CD4-positive, alpha-beta T cell treated with Interleukin-21 for 1 hour (primary cell): ENCODE measurements around the gene ARHGAP9.
"Not testable (repeated sequence)": the region's sequence is repeated elsewhere in the genome, so short reads cannot be mapped to it uniquely, and the experiment has no call there.

Experiments used
- DNase-seq: peaks from one replicate; pipeline ENCODE4 v3.0.0-alpha.2; 2020

ARHGAP9 gene

DNA sequence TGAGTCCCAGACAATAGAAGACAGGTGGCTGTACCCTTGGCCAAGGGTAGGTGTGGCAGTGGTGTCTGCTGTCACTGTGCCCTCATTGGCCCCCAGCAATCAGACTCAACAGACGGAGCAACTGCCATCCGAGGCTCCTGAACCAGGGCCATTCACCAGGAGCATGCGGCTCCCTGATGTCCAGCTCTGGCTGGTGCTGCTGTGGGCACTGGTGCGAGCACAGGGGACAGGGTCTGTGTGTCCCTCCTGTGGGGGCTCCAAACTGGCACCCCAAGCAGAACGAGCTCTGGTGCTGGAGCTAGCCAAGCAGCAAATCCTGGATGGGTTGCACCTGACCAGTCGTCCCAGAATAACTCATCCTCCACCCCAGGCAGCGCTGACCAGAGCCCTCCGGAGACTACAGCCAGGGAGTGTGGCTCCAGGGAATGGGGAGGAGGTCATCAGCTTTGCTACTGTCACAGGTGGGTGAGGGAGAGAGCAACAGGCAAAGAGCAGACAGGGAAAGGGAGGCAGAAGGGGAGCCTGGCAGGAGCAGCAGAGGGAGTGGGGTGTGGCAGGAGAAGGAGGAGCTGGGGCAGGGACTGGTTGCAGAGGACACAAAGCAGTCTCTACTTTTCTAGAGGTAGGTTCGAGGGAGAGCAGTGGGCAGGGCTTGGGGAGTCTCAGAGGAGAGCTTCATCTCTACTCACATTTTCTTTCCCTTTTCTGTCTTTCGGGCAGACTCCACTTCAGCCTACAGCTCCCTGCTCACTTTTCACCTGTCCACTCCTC lies 24.1 kb downstream of the ARHGAP9 start:
- no peak for DNase-seq

DNA sequence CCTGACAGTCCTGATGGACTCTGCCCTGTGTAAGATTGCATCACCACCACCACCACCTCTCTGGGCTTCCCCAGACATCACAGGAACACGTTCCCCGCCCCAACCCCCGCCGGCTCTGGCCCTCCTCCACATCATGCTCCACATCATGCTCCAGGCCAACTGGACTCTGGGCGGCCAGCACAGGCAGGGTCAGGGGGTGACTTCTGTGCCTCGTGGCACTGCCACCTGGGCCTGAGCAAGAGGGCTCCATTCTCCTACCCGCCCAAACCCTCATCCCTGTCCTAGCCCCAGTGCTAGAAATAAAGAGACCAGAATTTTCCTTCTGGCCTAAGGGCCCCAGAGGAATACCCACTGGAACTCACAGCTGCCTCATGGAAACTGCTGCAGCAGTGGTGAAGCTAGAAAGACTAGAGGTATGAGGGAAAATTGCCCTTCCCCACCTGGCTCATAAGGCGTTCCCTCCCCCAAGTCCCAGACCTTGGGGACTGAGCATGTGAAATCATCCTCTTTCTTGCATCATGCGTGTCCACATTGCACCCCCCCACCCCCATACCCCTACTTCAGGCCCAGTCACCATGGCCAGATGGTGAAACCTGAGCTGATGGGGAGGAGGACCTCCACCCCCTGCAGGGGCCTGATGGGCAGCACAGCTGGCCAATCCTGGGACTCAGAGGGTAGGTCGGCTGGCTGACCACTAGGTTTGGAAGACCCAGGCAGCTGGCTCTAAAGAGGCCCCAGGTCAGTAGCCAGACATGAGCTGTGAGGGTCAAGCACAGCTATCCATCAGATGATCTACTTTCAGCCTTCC lies 24.9 kb downstream of the ARHGAP9 start, which contains the start of gene INHBE:
TSS of gene INHBE (plus strand) at position 742 of the 808 bp plus-strand sequence. CDS start 230 bp downstream, outside the sequence.
- no peak for DNase-seq

DNA sequence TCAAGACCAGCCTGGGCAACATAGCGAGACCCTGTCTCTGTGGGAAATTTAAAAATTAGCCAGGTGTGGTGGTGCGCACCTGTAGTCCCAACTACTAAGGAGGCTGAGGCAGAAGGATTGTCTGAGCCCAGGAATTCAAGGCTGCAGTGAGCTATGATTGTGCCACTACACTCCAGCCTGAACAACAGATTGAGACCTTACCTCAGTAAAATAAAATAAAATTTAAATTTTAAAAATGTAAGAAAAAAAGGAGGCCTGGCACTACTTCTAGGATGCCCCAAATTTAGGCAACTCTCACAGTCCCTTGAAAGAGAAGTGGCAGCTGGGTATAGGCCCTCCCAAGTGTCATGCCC lies 25.5 kb downstream of the ARHGAP9 start:
- DNase-seq, result no peak

DNA sequence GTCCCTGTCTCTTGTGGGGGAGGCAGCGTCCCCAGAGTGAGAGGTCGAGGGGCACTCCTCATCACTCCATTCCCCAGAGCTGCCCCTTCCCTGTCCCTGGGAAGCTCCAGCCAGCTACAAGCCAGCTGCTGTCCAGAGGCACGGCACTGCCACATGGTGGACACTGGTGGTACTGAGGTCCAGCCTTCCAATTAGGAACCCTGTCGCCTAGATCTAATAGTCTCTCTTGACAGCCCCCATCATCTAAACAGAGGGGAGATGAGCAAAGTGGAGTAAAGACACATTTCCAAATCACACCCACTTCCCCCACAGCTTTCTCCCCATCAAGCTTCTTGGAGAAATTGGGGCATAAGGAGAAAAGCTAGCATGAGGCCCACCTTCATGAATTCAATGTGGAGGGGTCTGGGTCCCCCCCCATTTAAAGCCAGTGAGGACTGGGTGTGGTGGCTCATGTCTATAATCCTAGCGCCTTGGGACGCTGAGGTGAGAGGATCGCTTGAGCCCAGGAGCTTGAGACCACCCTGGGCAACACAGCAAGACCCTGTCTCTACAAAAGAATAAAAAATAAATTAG lies 26.6 kb downstream of the ARHGAP9 start:
- peak; percentile 52 for DNase-seq

DNA sequence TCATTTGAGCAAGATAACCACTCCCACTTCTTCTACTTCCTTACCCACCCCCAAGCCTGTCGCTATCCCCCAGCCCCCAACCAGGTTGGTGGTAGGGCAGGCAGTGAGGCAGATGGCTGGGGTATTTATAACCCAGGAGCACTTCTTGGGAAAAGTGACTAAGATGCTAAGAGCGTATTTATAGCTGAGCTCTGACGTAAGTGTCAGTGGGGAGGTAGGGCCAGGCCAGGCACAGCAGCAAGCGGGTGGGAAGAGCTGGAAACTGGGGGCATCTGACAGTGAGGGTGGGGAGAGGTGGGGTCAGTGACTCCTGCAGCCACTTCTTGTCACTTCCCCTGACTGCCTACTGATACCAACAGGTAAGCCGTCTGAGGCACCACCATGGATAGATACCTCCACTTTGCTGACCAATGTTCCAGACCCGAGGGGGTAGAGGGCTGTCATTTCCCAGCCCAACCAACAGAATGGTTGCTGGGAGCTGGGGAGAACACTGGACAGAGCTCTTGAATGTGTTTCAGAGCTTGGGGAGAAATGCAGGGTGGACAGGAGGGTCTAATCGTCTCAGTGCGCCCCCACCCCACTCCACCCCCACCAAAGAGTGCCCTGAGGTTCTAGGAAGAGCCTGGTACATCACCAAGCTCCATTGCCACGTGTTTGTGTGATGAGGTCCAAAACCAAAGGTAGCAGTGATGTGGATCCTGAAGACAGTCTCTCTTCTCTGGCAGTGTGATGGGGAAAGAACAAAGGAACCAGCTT lies 27.3 kb downstream of the ARHGAP9 start:
- no peak for DNase-seq

DNA sequence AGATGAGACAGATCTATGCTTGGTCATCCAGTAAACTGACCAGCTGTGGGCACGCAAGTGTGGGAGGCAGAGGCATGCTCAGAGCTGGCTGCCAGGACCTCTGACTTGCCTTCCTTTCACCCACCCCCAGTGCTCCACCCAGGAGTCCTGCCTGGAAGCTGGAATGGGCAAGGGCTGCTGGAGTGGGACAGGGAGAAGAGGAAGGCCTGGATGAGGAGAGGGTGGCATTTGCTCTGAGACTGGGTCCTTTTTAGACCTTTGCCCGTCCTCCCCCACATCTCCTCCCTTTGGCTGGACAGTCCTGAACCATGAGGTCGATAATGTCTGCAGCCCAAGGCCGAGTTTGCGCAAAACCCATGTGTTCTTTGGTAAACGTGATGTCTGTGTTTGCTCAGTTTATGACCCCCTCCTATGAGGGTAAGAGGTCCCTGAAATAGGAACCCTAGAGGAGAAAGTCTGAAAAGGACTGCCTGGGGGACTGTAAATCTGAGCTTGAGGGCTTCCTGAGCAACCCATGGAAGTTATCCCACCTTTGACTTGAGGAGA lies 28.4 kb downstream of the ARHGAP9 start:
- DNase-seq, result no peak

DNA sequence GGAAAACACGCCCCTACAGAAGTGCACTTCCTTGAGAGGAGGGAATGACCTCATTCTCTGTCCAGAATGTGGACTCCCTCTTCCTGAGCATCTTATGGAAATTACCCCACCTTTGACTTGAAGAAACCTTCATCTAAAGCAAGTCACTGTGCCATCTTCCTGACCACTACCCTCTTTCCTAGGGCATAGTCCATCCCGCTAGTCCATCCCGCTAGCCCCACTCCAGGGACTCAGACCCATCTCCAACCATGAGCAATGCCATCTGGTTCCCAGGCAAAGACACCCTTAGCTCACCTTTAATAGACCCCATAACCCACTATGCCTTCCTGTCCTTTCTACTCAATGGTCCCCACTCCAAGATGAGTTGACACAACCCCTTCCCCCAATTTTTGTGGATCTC lies 29.6 kb downstream of the ARHGAP9 start:
- DNase-seq, result no peak

DNA sequence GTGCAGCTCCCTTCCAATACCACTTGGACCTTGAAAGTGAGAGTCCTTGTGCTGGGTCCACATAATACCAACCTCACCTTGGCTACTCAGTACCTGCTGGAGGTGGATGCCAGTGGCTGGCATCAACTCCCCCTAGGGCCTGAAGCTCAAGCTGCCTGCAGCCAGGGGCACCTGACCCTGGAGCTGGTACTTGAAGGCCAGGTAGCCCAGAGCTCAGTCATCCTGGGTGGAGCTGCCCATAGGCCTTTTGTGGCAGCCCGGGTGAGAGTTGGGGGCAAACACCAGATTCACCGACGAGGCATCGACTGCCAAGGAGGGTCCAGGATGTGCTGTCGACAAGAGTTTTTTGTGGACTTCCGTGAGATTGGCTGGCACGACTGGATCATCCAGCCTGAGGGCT lies 30.3 kb downstream of the ARHGAP9 start:
- no peak for DNase-seq

DNA sequence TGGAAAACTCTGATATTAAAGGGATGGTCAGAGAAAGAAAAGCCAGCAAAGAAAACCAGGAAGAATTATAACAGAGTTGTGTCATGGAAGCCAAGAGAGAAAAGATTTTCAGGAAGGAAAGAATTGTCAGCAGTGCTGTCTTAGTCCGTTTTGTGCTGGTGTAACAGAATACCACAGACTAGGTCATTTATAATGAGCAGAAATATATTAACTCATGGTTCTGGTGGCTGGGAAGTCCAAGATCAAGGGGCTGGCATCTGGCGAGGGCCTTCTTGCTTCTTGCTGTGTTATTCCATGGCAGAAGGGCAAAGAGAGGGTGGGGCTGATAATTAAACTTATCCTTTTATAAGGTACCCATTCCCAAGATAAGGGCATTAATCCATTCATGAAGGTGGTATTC lies 31.0 kb downstream of the ARHGAP9 start:
- no peak for DNase-seq

DNA sequence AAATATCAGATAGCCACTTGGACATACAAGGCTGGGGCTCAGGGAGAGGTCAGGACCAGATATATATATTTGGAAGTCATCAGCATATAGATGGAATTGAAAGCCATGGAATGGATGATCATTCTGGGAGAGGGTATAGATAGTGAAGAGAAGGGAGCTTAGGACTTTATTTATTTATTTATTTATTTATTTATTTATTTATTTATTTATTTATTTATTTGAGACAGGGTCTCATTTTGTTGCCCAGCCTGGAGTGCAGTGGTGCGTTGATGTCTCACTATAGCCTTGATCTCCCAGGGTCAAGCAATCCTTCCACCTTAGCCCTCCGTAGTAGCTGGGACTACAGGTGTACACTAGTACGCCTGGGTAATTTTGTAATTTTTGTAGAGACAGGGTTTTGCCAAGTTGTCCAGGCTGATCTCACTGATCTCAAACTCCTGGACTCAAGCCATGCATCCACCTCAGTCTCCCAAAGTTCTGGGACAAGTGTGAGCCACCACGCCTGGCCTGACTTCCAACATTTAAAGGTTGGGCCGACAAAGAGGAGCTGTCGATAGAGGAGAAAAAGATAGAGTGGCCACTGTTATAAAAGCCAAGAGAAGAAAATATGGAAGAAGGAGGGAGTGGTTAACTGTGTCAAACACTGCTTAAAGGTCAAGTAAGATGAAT lies 33.2 kb downstream of the ARHGAP9 start:
- no peak for DNase-seq

DNA sequence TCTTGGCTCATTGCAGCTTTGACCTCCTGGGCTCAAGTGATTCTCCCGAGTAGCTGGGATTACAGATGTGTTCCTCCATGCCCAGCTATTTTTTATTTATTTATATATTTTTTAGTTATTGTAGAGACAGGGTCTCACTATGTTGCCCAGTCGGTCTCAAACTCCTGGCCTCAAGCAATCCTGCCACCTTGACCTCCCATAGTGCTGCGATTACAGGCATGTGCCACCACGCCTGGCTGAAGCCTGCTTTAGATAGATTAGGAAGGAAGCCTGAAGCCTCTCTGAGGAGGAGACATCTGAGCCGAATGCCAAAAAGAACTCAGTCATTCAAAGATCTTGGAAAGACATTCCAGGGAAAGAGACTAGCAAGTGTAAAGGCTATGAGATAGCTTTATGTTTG lies 34.9 kb downstream of the ARHGAP9 start:
- no peak for DNase-seq

DNA sequence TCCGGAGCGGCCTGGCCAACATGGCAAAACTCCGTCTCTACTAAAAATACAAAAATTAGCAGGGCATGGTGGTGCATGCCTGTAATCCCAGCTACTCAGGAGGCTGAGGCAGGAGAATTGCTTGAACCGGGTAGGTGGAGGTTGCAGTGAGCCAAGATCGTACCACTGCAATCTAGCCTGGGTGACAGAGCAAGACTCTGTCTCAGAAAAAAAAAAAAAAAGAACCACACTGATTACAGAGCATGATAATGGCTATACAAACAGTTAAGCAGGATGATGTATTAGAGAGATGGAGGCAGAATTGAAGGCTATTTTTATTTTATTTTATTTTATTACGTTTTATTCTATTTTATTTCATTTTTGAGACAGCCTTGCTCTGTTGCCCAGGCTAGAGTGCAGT lies 35.3 kb downstream of the ARHGAP9 start:
- not testable (repeated sequence) for DNase-seq

DNA sequence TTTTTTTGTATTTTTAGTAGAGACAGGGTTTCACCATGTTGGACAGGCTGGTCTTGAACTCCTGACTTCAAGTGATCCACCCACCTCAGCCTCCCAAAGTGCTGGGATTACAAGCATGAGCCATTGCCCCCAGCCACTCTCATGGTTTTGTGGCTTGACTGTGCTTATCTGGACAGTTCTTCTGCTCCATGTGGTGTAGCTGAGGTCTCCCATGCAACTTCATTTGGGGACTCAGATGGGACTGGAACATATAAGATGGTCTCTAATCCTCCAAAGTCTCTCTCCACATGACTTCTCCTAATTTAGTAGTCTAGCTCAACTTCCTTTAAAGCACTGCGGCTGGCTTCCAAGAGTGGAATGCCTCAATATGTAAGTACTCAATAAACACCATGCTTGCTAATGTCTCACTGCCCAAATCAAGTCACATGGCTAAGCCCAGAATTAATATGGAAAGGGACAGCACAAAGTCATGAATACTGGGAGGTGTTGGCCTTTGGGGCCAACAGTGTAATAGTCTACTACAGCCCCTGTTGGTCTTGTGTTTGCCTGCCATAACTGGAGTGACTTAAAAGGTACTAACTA lies 37.7 kb downstream of the ARHGAP9 start:
- no peak for DNase-seq

DNA sequence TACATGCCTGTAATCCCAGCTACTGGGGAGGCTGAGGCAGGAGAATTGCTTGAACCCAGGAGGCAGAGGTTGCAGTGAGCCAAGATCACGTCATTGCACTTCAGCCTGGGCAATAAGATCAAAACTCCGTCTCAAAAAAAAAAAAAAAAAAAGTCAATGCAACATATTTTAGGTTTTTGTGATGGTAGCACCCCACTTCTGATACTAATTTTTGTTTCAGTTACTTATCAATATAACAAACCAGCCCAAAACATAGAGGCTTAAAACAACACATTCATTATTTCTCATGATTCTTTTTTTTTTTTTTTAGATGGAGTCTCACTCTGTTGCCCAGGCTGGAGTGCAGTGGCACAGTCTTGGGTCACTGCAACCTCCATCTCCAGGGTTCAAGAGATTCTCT lies 38.3 kb downstream of the ARHGAP9 start:
- not testable (repeated sequence) for DNase-seq

DNA sequence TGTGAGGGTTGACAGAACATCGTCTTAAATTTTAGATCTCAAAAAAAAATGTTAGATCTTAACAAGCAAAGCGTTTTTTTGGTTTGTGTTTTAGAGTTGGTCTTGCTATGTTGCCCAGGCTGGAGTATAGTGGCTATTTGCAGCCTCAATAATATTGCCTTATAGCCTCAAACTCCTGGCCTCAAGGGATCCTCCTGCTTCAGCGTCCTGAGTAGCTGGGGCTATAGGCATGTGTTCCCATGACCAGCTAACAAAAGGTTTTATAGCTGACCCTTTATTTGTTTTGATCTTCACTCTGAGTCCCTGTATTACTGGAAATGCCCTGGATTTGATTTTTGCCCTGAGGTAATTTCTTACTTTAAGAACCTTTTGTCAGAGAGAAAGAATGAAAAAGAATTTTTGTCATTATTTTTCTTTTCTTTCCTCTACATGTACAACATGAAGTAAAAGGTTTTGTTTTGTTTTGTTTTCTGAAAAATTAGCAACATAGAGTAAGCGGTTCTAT lies 39.9 kb downstream of the ARHGAP9 start:
- no peak for DNase-seq

DNA sequence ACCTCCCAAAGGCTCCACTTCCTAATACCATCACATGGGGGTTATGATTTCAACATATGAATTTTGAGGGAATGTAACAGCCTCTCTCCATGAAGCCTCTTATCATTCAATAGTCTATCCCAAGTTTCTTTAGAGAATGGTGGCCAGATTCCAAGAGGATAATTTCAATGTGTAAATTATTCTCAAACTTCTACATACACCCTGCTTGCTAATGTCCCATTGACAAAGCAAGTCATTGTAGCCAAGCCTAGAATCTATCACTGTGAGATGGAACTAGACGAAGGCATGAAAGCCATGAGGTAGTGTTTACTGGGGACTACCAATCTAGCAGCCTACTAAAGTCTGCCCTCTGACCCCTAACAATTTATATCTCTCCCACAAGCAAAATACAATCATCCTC lies 41.3 kb downstream of the ARHGAP9 start:
- no peak for DNase-seq

DNA sequence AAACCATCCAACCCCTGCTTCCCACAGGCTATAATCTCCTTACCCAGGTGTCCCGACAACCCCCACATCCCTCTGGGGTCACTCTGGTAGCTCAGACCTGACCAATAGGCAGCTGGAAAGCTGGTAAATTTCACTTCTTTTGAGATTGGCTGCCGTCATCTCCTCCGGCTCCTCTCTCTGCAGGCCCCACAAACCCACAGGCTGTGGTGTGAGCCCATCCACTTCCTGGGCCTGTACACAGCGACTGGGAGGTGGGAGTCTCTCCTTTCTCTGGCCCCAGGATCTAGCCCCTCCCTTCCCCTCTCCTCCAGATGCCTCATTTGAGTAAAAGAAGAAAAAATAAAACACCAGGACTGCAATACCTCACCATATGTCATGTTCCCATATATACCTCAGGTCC lies 44.4 kb downstream of the ARHGAP9 start:
- no peak for DNase-seq

DNA sequence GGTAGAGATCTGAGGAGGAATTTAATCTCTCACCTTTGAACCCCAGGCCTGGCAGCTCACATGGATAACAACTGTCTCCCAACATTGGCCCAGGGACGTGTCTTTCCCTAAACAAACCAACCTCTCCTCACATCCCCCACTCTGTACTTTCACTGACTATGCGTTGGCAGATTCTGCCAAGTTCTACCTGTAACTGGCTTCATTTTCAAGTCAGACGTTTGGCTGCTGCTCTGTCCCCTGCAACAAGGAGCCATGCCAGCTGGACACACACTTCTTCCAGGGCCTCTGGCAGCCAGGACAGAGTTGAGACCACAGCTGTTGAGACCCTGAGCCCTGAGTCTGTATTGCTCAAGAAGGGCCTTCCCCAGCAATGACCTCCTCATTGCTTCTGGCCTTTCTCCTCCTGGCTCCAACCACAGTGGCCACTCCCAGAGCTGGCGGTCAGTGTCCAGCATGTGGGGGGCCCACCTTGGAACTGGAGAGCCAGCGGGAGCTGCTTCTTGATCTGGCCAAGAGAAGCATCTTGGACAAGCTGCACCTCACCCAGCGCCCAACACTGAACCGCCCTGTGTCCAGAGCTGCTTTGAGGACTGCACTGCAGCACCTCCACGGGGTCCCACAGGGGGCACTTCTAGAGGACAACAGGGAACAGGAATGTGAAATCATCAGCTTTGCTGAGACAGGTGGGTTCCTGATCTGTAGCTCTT lies 45.0 kb downstream of the ARHGAP9 start, which contains the start of gene INHBC:
TSS of gene INHBC (plus strand) at position 268 of the 707 bp plus-strand sequence. CDS start at position 371, 103 bp downstream.
- DNase-seq, result no peak

DNA sequence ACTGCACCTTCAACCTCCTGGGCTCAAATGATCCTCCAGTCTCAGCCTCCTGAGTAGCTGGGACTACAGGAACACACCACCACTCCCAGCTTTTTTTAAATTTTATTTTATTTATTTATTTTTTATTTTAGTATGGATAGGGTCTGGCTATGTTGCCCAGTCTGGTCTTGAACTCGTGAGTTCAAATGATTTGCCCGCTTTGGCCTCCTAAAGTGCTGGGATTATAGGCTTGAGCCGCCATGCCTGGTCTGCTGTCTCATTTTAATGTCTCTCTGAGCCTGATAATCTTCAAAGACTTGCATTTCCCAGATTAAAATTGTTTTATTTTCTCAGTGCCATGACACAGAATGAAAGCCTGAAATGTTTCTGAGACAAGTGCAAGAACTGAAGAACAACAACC lies 46.3 kb downstream of the ARHGAP9 start:
- no peak for DNase-seq

DNA sequence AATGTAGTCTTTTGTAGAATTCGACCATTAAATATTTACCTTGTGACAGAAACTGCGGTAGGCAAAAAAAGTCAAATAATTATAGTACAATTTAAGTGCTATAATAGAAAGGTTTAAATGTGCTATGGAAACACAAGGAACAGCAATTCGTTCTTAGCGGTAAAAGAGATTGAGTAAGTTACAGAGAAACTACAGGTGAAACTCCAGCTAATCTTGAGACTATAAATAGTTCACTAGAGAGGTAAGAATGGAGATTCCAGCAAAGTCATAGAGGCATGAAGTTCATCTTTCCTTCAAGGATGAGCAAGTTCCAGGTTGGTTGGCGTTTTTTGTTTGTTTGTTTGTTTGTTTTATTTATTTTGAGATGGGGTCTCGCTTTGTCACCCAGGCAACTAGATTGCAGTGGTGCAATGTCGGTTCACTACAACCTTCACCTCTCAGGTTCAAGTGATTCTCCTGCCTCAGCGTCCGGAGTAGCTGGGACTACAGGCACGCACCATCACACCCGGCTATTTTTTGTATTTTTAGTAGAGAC lies 47.9 kb downstream of the ARHGAP9 start:
- DNase-seq, result no peak
